ENCODE results near the gene HDAC9. TPM values are rescaled to one million over a fixed set of nuclear protein-coding genes. Genes with fewer than 3 reads are reported as not detected.

HDAC9 gene
- total RNA-seq, 1 experiment from 2014 or later: 4.3 TPM

DNA sequence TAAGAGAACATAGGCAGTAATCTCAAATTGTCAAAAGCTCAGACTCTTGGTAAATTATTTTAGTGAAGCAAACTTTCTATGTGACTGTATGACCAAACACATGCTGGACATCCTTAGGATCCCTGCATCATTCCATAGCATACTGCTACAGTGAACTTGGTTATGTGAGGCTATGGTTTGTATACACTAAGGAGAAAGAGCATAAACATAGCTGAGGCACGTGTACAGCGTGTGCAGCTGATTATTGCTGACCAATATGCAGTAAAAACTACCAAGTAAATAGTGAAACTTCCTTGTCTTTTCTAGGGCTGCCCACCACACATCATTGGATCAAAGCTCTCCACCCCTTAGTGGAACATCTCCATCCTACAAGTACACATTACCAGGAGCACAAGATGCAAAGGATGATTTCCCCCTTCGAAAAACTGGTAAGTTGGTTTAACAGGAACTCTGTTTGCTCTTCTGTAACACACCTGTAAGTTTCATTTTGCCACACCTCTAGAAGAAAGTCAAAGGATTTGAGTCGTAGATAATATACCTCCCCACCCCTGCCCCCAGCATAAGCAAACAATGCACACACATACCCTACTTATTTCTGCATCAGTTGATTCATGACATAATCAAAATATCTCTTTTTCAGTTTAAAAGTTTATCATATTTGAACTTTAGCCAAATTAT is 98.2 kb downstream of the HDAC9 start (continued):
- TF ChIP-seq CEBPB (IDR thresholded peaks at IDR 0.05; ENCODE audit: low read depth): no peak
- TF ChIP-seq SRF (IDR thresholded peaks at IDR 0.05; ENCODE audit: low read depth): no peak
- no peak for TF ChIP-seq REST (IDR thresholded peaks at IDR 0.05; ENCODE audit: low read depth)

GRCh38 chr7:18597754-18598153 is 102.2 kb downstream of the HDAC9 start:
- ATAC-seq: no peak
- H2AFZ ChIP-seq (ENCODE audit: low read depth, low read length, poor library complexity, severe bottlenecking): no peak overlapping the region
- H3K4me1 ChIP-seq (ENCODE audit: control insufficient read depth in 1 of 2, insufficient read depth in 2 of 2, low read length in 2 of 2): no peaks in the 10 kb centered on the region
- no peaks in the 10 kb centered on the region for H3K9me3 ChIP-seq (ENCODE audit: control insufficient read depth in 1 of 2, insufficient read depth in 1 of 2, low read depth in 1 of 2, low read length in 2 of 2)
- no peak overlapping the region for H3K9ac ChIP-seq (ENCODE audit: low read length)
- no TSS peak for BruUV-seq (replicated peaks)
- no peak overlapping the region for H3K4me3 ChIP-seq (replicated peaks in 1 of 2; ENCODE audit: low read depth in 1 of 2, low read length in 2 of 2)
- no peaks in the 10 kb centered on the region for H3K36me3 ChIP-seq (ENCODE audit: control insufficient read depth in 1 of 2, insufficient read depth in 2 of 2, low read length in 2 of 2)
- no peaks in the 10 kb centered on the region for H3K27me3 ChIP-seq (ENCODE audit: insufficient read depth, low read length)
- H3K79me2 ChIP-seq (ENCODE audit: insufficient read depth, low read length): no peaks in the 10 kb centered on the region
- no peaks in the 10 kb centered on the region for H4K20me1 ChIP-seq (ENCODE audit: insufficient read depth)
- TF ChIP-seq POLR2AphosphoS5 (IDR thresholded peaks at IDR 0.05; ENCODE audit: low read depth, low read length) (no peak), EZH2 (IDR thresholded peaks at IDR 0.05) (no peak), CBX3 (IDR thresholded peaks at IDR 0.05; ENCODE audit: low read depth) (no peak), EGR1 (IDR thresholded peaks at IDR 0.05; ENCODE audit: low read depth) (no peak)
- ChIA-PET CTCF (no interaction called here), POLR2A (no interaction called here), RAD21 (ENCODE audit: low non-redundant PET in 1 of 2, low total read pairs in 2 of 2, uncharacterized antibody in 2 of 2, unreplicated experiment in 2 of 2) (no interaction called here)
- no peaks in the 10 kb centered on the region for H3K9me2 ChIP-seq (ENCODE audit: insufficient read depth)
- DNase-seq (ENCODE audit: low read depth, low spot score): no peak
- H3K4me2 ChIP-seq (ENCODE audit: low read length): no peak overlapping the region
- intact Hi-C loops (cut with micrococcal nuclease): no loop called here
- no peak overlapping the region for H3K27ac ChIP-seq (ENCODE audit: low read depth, low read length)
